ENCODE measurements around the gene RAMAC.
"Not testable (repeated sequence)": the region's sequence is repeated elsewhere in the genome, so short reads cannot be mapped to it uniquely, and the experiment has no call there.

RAMAC gene

GRCh38 chr15:82985688-82986441 is at the start of gene RAMAC:
TSS of gene RAMAC (plus strand) at chr15:82986210. CDS start at chr15:82989019, 2,809 bp downstream.
- H3K4me1 ChIP-seq (ENCODE audit: low read depth, poor library complexity, severe bottlenecking), result peaks cover 15% of the 10 kb centered on the region
- H3K4me2 ChIP-seq, result peak within 1 kb of the TSS; percentile 94
- peak within 1 kb of the TSS; percentile 32; the same call in 1 of the 2 replicates for H3K27ac ChIP-seq
- no peaks in the 10 kb centered on the region for H4K20me1 ChIP-seq (ENCODE audit: insufficient read depth)
- H3K36me3 ChIP-seq (ENCODE audit: insufficient read depth), result peaks cover 3% of the 10 kb centered on the region; the same call in 1 of the 2 replicates
- H3K79me2 ChIP-seq (ENCODE audit: insufficient read depth, low read depth), result peaks cover 12% of the 10 kb centered on the region; the same call in 1 of the 2 replicates
- TF ChIP-seq CTCF (conservative IDR thresholded peaks at IDR 0.05; ENCODE audit: low read depth, low read length), result no peak
- peak within 1 kb of the TSS; percentile 80 for H2AFZ ChIP-seq (ENCODE audit: low read depth)
- no peaks in the 10 kb centered on the region for H3K27me3 ChIP-seq (ENCODE audit: insufficient read depth, low read depth)
- H3K9ac ChIP-seq, result peak within 1 kb of the TSS; percentile 47; the same call in 1 of the 2 replicates
- no peak within 1 kb of the TSS for H3K4me3 ChIP-seq (IDR thresholded peaks at IDR 0.05; ENCODE audit: insufficient read depth, low read depth, low read length)

GRCh38 chr15:82936966-82937711 is 48.9 kb upstream of the RAMAC start:
- no peak overlapping the region for H3K4me3 ChIP-seq (IDR thresholded peaks at IDR 0.05; ENCODE audit: insufficient read depth, low read depth, low read length)
- H2AFZ ChIP-seq (ENCODE audit: low read depth), result no peak overlapping the region
- H3K79me2 ChIP-seq (ENCODE audit: insufficient read depth, low read depth), result no peaks in the 10 kb centered on the region
- H3K4me2 ChIP-seq, result no peak overlapping the region
- H3K36me3 ChIP-seq (ENCODE audit: insufficient read depth), result no peaks in the 10 kb centered on the region
- no peaks in the 10 kb centered on the region for H3K4me1 ChIP-seq (ENCODE audit: low read depth, poor library complexity, severe bottlenecking)
- H4K20me1 ChIP-seq (ENCODE audit: insufficient read depth), result no peaks in the 10 kb centered on the region
- no peaks in the 10 kb centered on the region for H3K27me3 ChIP-seq (ENCODE audit: insufficient read depth, low read depth)
- no peak for TF ChIP-seq CTCF (conservative IDR thresholded peaks at IDR 0.05; ENCODE audit: low read depth, low read length)
- H3K9ac ChIP-seq, result no peak overlapping the region
- H3K27ac ChIP-seq, result no peak overlapping the region

- Histone ChIP-seq H3K79me2 (ENCODE audit: insufficient read depth, low read depth) (no peaks in the 10 kb centered on the region), H4K20me1 (ENCODE audit: insufficient read depth) (no peaks in the 10 kb centered on the region), H3K9ac (no peak overlapping the region), H3K4me2 (no peak overlapping the region), H3K27me3 (ENCODE audit: insufficient read depth, low read depth) (no peaks in the 10 kb centered on the region), H3K4me3 (IDR thresholded peaks at IDR 0.05; ENCODE audit: insufficient read depth, low read depth, low read length) (no peak overlapping the region), H2AFZ (ENCODE audit: low read depth) (no peak overlapping the region), H3K4me1 (ENCODE audit: low read depth, poor library complexity, severe bottlenecking) (no peaks in the 10 kb centered on the region), H3K36me3 (ENCODE audit: insufficient read depth) (no peaks in the 10 kb centered on the region), H3K27ac (no peak overlapping the region)
- TF ChIP-seq CTCF (conservative IDR thresholded peaks at IDR 0.05; ENCODE audit: low read depth, low read length), result no peak
These were observed 48.3 kb upstream of the RAMAC start for GRCh38 chr15:82937712-82938058.

GRCh38 chr15:82939678-82940077 is 46.3 kb upstream of the RAMAC start:
- H3K27ac ChIP-seq; H3K4me2 ChIP-seq; H3K9ac ChIP-seq; H3K36me3 ChIP-seq (ENCODE audit: insufficient read depth); H3K27me3 ChIP-seq (ENCODE audit: insufficient read depth, low read depth); H3K4me1 ChIP-seq (ENCODE audit: low read depth, poor library complexity, severe bottlenecking); H3K4me3 ChIP-seq (IDR thresholded peaks at IDR 0.05; ENCODE audit: insufficient read depth, low read depth, low read length); H3K79me2 ChIP-seq (ENCODE audit: insufficient read depth, low read depth); H4K20me1 ChIP-seq (ENCODE audit: insufficient read depth); H2AFZ ChIP-seq (ENCODE audit: low read depth): not testable (repeated sequence)

- H3K36me3 ChIP-seq (ENCODE audit: insufficient read depth), result no peaks in the 10 kb centered on the region
- no peaks in the 10 kb centered on the region for H3K27me3 ChIP-seq (ENCODE audit: insufficient read depth, low read depth)
- no peak overlapping the region for H3K27ac ChIP-seq
- no peak overlapping the region for H3K4me2 ChIP-seq
- no peak overlapping the region for H3K4me3 ChIP-seq (IDR thresholded peaks at IDR 0.05; ENCODE audit: insufficient read depth, low read depth, low read length)
- no peak overlapping the region for H3K9ac ChIP-seq
- no peaks in the 10 kb centered on the region for H3K79me2 ChIP-seq (ENCODE audit: insufficient read depth, low read depth)
- H2AFZ ChIP-seq (ENCODE audit: low read depth), result no peak overlapping the region
- no peaks in the 10 kb centered on the region for H3K4me1 ChIP-seq (ENCODE audit: low read depth, poor library complexity, severe bottlenecking)
- H4K20me1 ChIP-seq (ENCODE audit: insufficient read depth), result no peaks in the 10 kb centered on the region
- no peak for TF ChIP-seq CTCF (conservative IDR thresholded peaks at IDR 0.05; ENCODE audit: low read depth, low read length)
These were observed 43.3 kb upstream of the RAMAC start for GRCh38 chr15:82942691-82943090.
